Measurements from ENCODE around the gene RAB27A.

GRCh38 chr15:55204464-55204863 lies 85.1 kb downstream of the RAB27A start:
- no peak for TF ChIP-seq CTCF (IDR thresholded peaks at IDR 0.05)
- TF ChIP-seq POLR2A (IDR thresholded peaks at IDR 0.05): no peak
